ENCODE data around the gene RBMX2.

DNA sequence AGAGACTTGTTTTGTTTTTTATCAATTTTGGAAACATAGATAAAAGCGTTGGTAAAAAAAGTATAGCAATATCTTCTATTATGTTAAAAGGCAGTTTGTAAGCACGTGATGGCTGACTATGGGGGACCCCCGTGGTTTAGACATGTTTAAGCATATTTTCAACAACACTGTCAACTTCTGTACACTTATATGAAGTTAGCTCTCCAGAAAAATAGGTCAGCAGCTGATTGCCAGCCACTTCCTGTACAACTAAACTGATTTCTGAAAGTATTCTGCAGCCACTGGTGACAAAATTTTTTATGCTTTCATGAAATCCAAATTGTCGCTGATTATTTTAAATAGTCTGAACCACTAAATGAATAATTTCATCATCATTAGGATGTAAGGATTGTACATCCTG lies 45.2 kb downstream of the RBMX2 start:
- TF ChIP-seq POLR2A (IDR thresholded peaks at IDR 0.05) = no peak
- TF ChIP-seq, protein P1, sequence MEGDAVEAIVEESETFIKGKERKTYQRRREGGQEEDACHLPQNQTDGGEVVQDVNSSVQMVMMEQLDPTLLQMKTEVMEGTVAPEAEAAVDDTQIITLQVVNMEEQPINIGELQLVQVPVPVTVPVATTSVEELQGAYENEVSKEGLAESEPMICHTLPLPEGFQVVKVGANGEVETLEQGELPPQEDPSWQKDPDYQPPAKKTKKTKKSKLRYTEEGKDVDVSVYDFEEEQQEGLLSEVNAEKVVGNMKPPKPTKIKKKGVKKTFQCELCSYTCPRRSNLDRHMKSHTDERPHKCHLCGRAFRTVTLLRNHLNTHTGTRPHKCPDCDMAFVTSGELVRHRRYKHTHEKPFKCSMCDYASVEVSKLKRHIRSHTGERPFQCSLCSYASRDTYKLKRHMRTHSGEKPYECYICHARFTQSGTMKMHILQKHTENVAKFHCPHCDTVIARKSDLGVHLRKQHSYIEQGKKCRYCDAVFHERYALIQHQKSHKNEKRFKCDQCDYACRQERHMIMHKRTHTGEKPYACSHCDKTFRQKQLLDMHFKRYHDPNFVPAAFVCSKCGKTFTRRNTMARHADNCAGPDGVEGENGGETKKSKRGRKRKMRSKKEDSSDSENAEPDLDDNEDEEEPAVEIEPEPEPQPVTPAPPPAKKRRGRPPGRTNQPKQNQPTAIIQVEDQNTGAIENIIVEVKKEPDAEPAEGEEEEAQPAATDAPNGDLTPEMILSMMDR (IDR thresholded peaks at IDR 0.05) = no peak

Data from testis (tissue), 2 donors.